ENCODE results near the gene ASIC1.
"Not testable (repeated sequence)": the region's sequence is repeated elsewhere in the genome, so short reads cannot be mapped to it uniquely, and the experiment has no call there.

The ASIC1 gene

GRCh38 chr12:50079771-50080170 is 22.4 kb downstream of the ASIC1 start:
- TF ChIP-seq CTCF (IDR thresholded peaks at IDR 0.05), result no peak
- Mint-ChIP-seq H3K36me3 (ENCODE audit: low read depth) (no peaks in the 10 kb centered on the region), H3K27me3 (ENCODE audit: low read depth, poor library complexity) (peaks cover 22% of the 10 kb centered on the region), H3K9me3 (no peaks in the 10 kb centered on the region), H3K27ac (no peak overlapping the region), H3K4me1 (peaks cover 64% of the 10 kb centered on the region), H3K4me3 (no peak overlapping the region)
- no peak for DNase-seq

- no peak for DNase-seq
- Mint-ChIP-seq H3K36me3 (ENCODE audit: low read depth) (no peaks in the 10 kb centered on the region), H3K27me3 (ENCODE audit: low read depth, poor library complexity) (peaks cover 22% of the 10 kb centered on the region), H3K9me3 (no peaks in the 10 kb centered on the region), H3K27ac (no peak overlapping the region), H3K4me3 (no peak overlapping the region), H3K4me1 (peaks cover 64% of the 10 kb centered on the region)
- no peak for TF ChIP-seq CTCF (IDR thresholded peaks at IDR 0.05)
Observed at GRCh38 chr12:50081096-50081808, 23.9 kb downstream of the ASIC1 start.

- H3K9me3 Mint-ChIP-seq, result no peaks in the 10 kb centered on the region
- peak overlapping the region; percentile 1 for H3K4me3 Mint-ChIP-seq
- no peak for DNase-seq
- TF ChIP-seq CTCF (IDR thresholded peaks at IDR 0.05), result no peak
- H3K27me3 Mint-ChIP-seq (ENCODE audit: low read depth, poor library complexity), result peaks cover 22% of the 10 kb centered on the region
- peaks cover 11% of the 10 kb centered on the region for H3K36me3 Mint-ChIP-seq (ENCODE audit: low read depth)
- H3K4me1 Mint-ChIP-seq, result peaks cover 56% of the 10 kb centered on the region
- H3K27ac Mint-ChIP-seq, result peak overlapping the region; percentile 44
Observed at GRCh38 chr12:50082644-50083043, 25.2 kb downstream of the ASIC1 start.

- no peak for DNase-seq
- Mint-ChIP-seq H3K27ac (peak overlapping the region; percentile 20), H3K27me3 (ENCODE audit: low read depth, poor library complexity) (peaks cover 22% of the 10 kb centered on the region), H3K4me3 (peak overlapping the region; percentile 81), H3K36me3 (ENCODE audit: low read depth) (peaks cover 16% of the 10 kb centered on the region), H3K4me1 (peaks cover 54% of the 10 kb centered on the region), H3K9me3 (no peaks in the 10 kb centered on the region)
- no peak for TF ChIP-seq CTCF (IDR thresholded peaks at IDR 0.05)
Observed at GRCh38 chr12:50083301-50083700, 25.9 kb downstream of the ASIC1 start.

GRCh38 chr12:50084409-50084774 is 27.0 kb downstream of the ASIC1 start:
- Mint-ChIP-seq H3K36me3 (ENCODE audit: low read depth) (peaks cover 27% of the 10 kb centered on the region), H3K27me3 (ENCODE audit: low read depth, poor library complexity) (peaks cover 19% of the 10 kb centered on the region), H3K27ac (peak overlapping the region; percentile 94), H3K4me1 (peaks cover 47% of the 10 kb centered on the region), H3K4me3 (peak overlapping the region; percentile 98)
- DNase-seq, H3K9me3 Mint-ChIP-seq: not testable (repeated sequence)

- H3K27ac Mint-ChIP-seq, result peak within 1 kb of the TSS; percentile 94
- peaks cover 50% of the 10 kb centered on the region for H3K4me1 Mint-ChIP-seq
- peaks cover 17% of the 10 kb centered on the region for H3K27me3 Mint-ChIP-seq (ENCODE audit: low read depth, poor library complexity)
- H3K36me3 Mint-ChIP-seq (ENCODE audit: low read depth), result peaks cover 33% of the 10 kb centered on the region
- peak within 1 kb of the TSS; percentile 98 for H3K4me3 Mint-ChIP-seq
- peak; percentile 90 for DNase-seq
- no peaks in the 10 kb centered on the region for H3K9me3 Mint-ChIP-seq
- TF ChIP-seq CTCF (IDR thresholded peaks at IDR 0.05), result peak; percentile 29
Observed at GRCh38 chr12:50084775-50085614, 27.6 kb downstream of the ASIC1 start, which contains the start of gene SMARCD1. Gene SMARCD1, plus strand, starts transcription at chr12:50085342. Its CDS starts 28 bp downstream, at chr12:50085370.

All from nephron progenitor cell (in vitro differentiated cells).